GM19023 (cell line): ENCODE measurements around the gene ARID1A.
A peak's percentile ranks its signal among the peaks of the same experiment; 100 is the strongest.
"Not testable (repeated sequence)": the region's sequence is repeated elsewhere in the genome, so short reads cannot be mapped to it uniquely, and the experiment has no call there.

Experiments
- ATAC-seq: cut with Tn5 transposase; IDR thresholded peaks from one replicate; pipeline ENCODE4 v1.9.1; 2021; ENCODE audit warnings: mild to moderate bottlenecking, moderate library complexity; ENCODE audit not compliant: unreplicated experiment

Gene ARID1A

GRCh38 chr1:26695356-26696118 is at the start of gene ARID1A:
Gene ARID1A, plus strand, starts transcription at chr1:26696015. Its CDS starts 389 bp downstream, at chr1:26696404.
- ATAC-seq, result peak; percentile 37

DNA sequence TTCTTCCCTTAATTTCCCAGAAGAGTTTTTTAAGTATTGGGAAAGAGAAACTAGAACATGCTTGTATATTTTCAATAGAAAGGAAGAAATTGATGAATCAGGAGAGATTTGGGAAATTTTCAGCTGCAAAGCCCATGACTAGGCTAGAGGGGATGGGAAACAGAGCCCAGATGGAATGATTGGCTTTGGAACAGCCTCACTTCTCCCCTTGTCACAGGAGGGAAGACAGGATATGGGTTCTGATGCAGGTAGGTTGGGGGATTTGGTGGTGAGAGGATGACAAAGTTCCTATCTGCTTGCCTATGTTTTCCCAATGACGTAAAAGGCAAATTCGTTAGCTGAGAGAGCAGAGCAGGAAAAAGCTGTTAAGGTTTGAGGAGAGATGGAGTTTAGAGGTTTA is 31.0 kb upstream of the ARID1A start:
- ATAC-seq, result no peak

DNA sequence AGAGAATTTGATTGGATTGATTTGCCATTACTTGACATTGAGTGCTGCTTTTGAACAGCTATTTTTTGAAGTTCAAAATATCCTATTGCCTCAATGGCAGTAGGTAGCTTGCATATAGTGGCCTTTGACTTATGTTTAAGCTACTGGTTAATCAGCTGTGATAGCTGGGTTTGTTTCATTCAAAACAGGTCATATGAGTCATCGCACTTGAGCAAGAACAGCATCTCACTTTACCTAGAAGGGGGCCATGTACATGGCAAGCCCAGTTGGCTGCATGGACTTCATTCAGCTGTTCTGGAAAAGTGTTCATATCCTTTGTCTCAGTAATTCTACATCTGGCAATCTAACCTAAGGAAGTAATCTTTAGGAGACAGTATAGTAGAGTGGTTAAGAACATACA is 29.0 kb upstream of the ARID1A start:
- no peak for ATAC-seq

GRCh38 chr1:26668106-26668786 is 27.6 kb upstream of the ARID1A start:
- ATAC-seq, result not testable (repeated sequence)

DNA sequence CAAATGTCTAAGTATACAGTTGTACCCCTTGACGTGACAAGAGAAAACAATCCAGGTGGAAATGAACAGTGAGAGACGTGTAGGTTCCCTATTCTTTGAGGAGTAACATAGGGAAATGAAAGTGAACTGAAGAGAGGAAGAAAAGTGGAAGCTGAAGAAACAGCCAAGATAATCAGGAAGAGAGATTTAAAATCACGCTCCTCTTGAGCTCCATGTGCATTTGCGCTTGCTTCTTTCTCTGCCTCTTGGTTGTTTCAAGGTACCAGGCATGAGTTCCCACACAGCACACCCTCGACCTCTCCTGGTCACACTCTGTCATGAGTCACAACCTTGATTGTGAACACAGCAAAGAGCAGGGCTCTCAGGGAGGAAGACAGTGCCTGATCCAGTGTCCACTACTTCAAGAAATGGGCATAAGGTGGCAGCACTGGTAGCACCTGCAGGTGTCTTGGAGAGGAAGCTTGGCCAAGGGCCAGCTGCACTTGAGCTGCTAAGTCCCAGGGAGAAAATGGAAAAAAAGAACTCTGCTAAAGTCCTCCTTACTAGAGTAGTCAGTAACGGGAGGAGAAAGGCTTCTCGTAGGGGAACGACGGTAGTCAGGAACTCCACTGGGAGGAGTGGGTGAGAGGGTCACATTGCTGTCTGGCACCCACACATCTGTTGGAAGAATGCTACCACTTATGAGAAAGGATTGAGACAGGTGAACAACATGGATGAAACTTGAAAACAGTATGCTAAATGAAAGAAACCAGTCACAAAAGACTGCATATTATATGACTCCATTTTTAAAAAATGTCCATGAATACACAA is 18.3 kb upstream of the ARID1A start:
- peak; percentile 60 for ATAC-seq

DNA sequence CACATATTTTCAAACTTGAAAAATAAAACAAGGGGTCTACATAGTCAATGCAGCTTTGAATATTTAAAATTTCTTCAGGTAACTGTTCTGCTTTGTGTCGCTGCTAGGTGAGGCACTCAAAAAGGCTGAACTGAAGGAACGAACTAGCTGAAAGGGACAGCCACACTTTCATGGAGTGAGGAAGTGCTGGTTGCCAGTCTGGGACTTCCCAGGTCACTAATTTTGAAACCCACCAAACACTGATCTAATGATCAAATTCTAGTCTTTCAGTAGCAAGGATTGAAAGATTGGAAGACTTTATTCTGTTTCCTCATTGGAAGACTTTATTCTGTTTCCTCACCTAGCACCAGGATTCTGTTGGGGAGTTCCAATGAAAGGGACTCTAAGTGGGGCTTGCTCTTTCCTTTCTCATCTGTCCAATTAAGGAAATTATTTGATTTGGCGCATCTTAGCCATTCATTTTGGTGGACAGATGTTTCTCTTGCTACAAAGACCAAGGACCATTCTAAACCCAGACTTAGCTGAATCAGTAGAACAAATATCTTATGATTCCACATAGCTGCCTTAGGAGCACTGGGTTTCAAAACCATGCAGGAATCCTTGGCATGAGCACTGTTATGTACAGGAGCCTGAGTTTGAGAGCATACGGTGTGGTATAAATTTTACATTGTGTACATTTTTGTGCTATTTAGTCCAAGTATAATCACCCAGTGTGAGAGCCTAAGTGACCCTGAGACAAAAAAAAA is 10.9 kb upstream of the ARID1A start:
- ATAC-seq, result no peak

GRCh38 chr1:26686795-26687194 is 9.0 kb upstream of the ARID1A start:
- no peak for ATAC-seq

GRCh38 chr1:26689504-26689903 is 6.3 kb upstream of the ARID1A start:
- ATAC-seq, result no peak

DNA sequence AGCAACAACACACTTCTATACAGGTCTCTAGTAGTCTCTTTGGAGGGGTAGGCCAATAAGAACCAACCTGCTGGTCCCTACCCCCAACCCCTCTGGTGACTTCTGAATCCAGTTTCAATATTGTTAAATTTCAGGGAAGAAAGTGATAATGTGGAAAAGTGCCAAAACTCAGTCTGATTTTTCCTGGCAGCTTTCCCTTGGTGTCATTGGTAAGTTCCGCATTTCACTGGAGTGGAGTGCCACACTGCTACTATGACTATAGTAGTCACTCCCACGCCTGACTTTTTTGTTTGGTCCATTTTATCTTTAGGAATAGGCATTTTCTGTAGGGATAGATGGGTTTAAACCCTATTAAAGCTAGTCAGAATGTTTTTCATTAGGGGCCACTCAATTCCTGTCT is 5.7 kb upstream of the ARID1A start:
- ATAC-seq, result no peak

GRCh38 chr1:26690576-26691031 is 5.2 kb upstream of the ARID1A start:
- no peak for ATAC-seq

DNA sequence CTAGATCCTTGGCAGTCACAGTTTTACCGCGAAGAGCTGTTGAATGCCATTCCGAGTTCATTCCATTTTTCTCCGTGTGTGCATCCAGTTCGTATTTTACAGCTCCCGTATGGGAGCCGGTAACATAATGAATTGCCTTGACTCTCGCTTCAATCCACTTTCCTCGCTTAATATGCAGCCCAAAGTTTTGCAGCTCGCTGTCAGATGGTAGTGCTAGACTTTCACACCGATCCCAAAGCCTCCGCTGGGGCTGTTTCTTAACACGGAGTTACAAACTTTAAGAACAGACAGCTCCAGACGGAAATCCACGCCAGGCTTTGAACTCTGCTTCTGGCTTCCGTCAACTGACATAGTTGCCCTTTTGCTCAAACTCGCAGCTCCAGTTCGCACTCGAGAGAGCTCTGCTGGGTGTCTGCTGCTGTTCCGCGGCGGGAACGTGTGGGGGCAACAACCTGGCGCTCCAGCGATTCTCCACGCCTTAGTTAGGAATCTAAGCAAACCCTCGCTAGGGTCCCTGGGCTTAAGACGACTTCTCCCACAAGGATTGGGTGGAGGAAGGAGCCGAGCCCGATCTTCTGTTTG is 3.5 kb upstream of the ARID1A start:
- no peak for ATAC-seq

DNA sequence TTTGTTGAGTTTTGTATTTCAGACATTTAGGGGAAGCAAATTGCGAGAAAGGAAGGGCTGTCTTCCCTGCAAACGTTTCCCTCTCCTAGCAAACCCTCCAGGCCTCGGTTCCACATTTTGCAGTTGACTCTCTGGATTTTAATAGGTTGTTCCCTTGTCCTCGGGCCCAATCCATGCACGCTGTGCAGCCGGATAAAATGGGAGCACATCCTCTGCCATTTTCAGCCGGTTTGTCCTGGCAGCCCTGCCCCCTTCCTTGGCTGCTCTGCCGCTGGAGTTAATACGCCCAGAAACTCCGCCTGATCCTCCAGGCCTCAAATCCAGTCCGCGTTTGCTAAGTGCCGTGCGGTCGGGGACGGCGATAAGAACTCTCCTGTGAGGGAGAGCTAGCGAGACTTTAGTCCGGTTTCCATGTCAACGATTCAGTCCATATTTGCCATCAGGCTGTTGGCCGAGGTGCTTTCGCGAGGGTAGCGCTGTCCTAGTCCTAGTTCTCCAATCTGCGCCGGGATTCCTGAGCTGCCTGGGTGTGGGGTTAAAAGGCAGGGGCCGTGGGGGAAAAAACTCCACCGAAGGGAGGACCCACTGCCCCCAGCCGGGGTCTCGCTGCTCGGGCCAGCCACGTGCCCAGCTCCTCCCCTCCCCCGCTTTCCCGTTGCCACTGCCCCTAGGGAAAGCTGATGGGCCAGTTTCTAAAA is 2.9 kb upstream of the ARID1A start:
- ATAC-seq, result no peak

GRCh38 chr1:26693599-26694572 is 1.9 kb upstream of the ARID1A start:
- no peak for ATAC-seq

DNA sequence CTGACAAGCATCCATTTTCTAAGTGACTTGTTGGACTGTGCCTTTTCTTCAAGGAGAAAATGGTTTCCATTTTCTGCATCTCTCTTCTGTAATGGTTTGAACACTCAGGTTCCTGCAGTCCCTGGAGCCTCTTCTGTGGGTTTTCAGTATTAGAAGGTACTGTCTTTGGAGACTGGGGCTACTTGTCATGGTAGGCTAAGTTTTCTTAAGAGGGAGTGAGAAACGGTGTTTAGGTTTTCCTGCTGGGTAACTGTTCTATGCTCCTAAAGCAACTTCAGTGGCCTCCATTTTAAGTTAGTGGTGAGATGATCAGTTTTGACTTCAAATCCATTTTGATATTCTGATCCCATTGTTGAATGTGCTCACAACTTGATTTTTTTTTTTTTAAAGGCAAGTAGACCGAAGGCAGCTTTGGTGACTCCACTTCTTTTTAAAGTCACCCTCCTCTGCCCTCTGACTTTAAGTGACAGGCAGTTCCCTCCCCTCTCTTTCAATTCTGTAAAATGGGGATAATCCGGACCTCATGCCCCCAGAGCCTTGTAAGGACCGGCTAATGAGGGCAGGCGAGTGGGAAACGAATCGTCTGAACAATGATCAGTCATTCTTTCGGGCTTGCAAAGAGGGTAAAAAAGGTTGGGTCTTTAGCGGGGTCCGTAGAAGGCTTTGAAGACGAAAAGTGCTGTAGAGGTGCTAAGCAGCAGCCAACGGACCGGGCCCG is 1.0 kb upstream of the ARID1A start:
- no peak for ATAC-seq

GRCh38 chr1:26696119-26696653 is 371 bp downstream of the ARID1A start:
- ATAC-seq, result peak; percentile 3

DNA sequence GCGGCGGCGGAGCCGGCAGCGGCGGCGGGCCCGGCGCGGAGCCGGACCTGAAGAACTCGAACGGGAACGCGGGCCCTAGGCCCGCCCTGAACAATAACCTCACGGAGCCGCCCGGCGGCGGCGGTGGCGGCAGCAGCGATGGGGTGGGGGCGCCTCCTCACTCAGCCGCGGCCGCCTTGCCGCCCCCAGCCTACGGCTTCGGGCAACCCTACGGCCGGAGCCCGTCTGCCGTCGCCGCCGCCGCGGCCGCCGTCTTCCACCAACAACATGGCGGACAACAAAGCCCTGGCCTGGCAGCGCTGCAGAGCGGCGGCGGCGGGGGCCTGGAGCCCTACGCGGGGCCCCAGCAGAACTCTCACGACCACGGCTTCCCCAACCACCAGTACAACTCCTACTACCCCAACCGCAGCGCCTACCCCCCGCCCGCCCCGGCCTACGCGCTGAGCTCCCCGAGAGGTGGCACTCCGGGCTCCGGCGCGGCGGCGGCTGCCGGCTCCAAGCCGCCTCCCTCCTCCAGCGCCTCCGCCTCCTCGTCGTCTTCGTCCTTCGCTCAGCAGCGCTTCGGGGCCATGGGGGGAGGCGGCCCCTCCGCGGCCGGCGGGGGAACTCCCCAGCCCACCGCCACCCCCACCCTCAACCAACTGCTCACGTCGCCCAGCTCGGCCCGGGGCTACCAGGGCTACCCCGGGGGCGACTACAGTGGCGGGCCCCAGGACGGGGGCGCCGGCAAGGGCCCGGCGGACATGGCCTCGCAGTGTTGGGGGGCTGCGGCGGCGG is 1.0 kb downstream of the ARID1A start:
- no peak for ATAC-seq

DNA sequence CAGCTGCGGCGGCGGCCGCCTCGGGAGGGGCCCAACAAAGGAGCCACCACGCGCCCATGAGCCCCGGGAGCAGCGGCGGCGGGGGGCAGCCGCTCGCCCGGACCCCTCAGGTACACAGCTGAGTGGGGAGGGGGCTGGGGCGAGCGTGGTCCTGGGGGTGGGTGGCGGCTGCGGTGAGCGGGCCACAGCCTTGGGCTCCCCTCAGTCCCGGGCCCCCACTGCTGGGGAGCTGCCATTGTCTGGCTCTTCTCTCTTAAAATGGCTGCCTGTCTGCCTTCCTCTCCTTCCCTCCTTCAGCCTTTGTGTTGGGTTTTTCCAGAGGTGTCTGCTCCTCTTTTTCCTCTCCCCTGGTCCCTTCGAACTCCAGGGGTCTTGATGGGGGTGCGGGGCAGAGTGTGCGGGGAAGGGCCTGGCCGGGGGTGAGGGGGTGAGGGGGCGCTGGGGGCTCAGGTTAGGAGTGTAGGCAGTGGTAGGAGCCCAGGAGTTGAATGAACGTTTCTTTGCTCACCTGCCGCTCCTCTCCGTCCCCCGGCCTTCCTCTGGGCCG is 1.7 kb downstream of the ARID1A start:
- no peak for ATAC-seq
